H1 (cell line): ENCODE data around the gene PRC1. TPM values are rescaled to one million over a fixed set of nuclear protein-coding genes. Genes with fewer than 3 reads are reported as not detected.

Source experiments
- EGR1 ChIP-seq: IDR thresholded peaks from 2 replicates; pipeline ENCODE4 v1.6.1; 2011; ENCODE audit warnings: low read depth, low read length, borderline replicate concordance
- FOSL1 ChIP-seq: IDR thresholded peaks from 2 replicates; pipeline ENCODE4 v1.6.1; 2011; ENCODE audit warnings: mild to moderate bottlenecking, low read depth, low read length, moderate library complexity; ENCODE audit not compliant: insufficient read depth
- HDAC2 ChIP-seq, 2 experiments: fragments of 300-600 bp in 1 of 2; sonication (generic) in 1 of 2; IDR thresholded peaks; 2 replicates each; pipeline ENCODE4 v1.6.1; 2011 to 2012; ENCODE audit warnings: low read depth in 2 of 2, low read length in 2 of 2, mild to moderate bottlenecking in 2 of 2, moderate library complexity in 2 of 2, borderline replicate concordance in 1 of 2, inconsistent platforms in 1 of 2
- RXRA ChIP-seq: IDR thresholded peaks from 2 replicates; pipeline ENCODE4 v1.6.1; 2011; ENCODE audit warnings: low read depth, mild to moderate bottlenecking, low read length, moderate library complexity; ENCODE audit not compliant: insufficient read depth
- polyA plus RNA-seq, 7 experiments: library from polyadenylated mRNA; depleted of rRNA in 3 of 7; stranded (reverse) in 5 of 7; unstranded in 2 of 7; fragments of >200 nt in 5 of 7; fragments of 200-250 nt in 2 of 7; gene quantifications; 1 replicate in 5 of 7; 2 replicates in 1 of 7; 4 replicates in 1 of 7; pipeline versions ENCODE4 v1.2.1 to v1.2.3, GENCODE V29; 2011 to 2013; ENCODE audit warnings: missing spikeins in 2 of 7, mixed read lengths in 2 of 7
- total RNA-seq: library from RNA; stranded (reverse); fragmentation: NEBNext Ultra II Directional; extraction: Animal tissue kit (Norgen Biotek cat#: 25700); gene quantifications from 2 replicates; pipeline ENCODE4 v1.2.1, GENCODE V29; 2021

The PRC1 gene
- total and polyA plus RNA-seq, 2 of the 8 experiments (the other 6 are each of a cell fraction or from before 2014, with no cell fraction given), result 90.7 to 181 TPM

DNA sequence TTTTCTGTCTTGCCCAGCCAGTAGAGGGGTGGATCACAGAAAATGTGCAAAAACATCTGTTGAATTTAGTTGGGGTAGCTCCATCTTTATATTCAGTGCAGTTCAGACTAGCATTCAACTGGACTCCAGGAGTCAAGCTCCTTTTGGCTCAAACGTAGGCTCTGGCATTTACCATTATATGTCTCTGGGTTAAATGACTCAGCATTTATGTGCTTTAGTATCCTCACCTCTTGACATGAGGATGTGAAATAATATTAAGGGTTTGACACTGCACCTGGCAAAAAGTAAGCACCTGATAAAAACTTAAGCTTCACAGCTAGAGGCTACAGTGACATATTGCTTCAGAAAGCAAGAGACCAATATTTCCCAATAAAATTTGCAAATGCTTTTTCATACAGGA is 14.8 kb downstream of the PRC1 start (continued):
- TF ChIP-seq HDAC2 (IDR thresholded peaks at IDR 0.05; ENCODE audit: borderline replicate concordance in 1 of 2, low read depth in 2 of 2, low read length in 2 of 2) (no peak), FOSL1 (no peak), RXRA (no peak), EGR1 (no peak)
